AG04450 (cell line): ENCODE data around the gene ZBTB49. TPM values are rescaled to one million over a fixed set of nuclear protein-coding genes. Genes with fewer than 3 reads are reported as not detected.

Experiments
- CTCF ChIA-PET: fragments of 300-600, 350-600 bp; formaldehyde crosslinking; extraction: SDS; loops from one replicate; lab custom pipeline; 2022; ENCODE audit warnings: antibody characterized with exemption, inconsistent platforms; lab: Charles Lee
- POLR2A ChIA-PET: fragments of 350-600 bp; formaldehyde crosslinking; extraction: SDS; loops from one replicate; lab custom pipeline; 2021; ENCODE audit warnings: antibody characterized with exemption, inconsistent platforms; lab: Yijun Ruan, JAX
- DNase-seq: peaks from one replicate; pipeline ENCODE4 v3.0.0-alpha.2; 2011; ENCODE audit warnings: low read depth, low spot score
- H3K27ac ChIP-seq: one replicate; pipeline ENCODE4 v1.5.1; 2012; ENCODE audit warnings: low read depth, low read length, control low read depth
- H3K27me3 ChIP-seq: one replicate; pipeline ENCODE4 v1.6.0; 2012; ENCODE audit warnings: low read length; ENCODE audit not compliant: control insufficient read depth, insufficient read depth
- H3K4me3 ChIP-seq: 2 replicates; pipeline ENCODE4 v1.5.1; 2011; ENCODE audit warnings: mild to moderate bottlenecking, low read depth, low read length, control low read depth
- H3K9me3 ChIP-seq: 2 replicates; pipeline ENCODE4 v1.5.1; 2012; ENCODE audit warnings: low read length; ENCODE audit not compliant: control insufficient read depth, insufficient read depth
- polyA plus RNA-seq: library from polyadenylated mRNA; depleted of rRNA; stranded (reverse); fragments of >200 nt; gene quantifications from 2 replicates; pipeline ENCODE4 v1.2.3, GENCODE V29; 2011
- TF ChIP-seq, protein P1 (sequence below): IDR thresholded peaks from 2 replicates; pipeline ENCODE4 v1.5.1; 2011; ENCODE audit warnings: low read depth, low read length, control low read depth, inconsistent platforms

The ZBTB49 gene
- polyA plus RNA-seq, 1 experiment = 3.9 TPM

DNA sequence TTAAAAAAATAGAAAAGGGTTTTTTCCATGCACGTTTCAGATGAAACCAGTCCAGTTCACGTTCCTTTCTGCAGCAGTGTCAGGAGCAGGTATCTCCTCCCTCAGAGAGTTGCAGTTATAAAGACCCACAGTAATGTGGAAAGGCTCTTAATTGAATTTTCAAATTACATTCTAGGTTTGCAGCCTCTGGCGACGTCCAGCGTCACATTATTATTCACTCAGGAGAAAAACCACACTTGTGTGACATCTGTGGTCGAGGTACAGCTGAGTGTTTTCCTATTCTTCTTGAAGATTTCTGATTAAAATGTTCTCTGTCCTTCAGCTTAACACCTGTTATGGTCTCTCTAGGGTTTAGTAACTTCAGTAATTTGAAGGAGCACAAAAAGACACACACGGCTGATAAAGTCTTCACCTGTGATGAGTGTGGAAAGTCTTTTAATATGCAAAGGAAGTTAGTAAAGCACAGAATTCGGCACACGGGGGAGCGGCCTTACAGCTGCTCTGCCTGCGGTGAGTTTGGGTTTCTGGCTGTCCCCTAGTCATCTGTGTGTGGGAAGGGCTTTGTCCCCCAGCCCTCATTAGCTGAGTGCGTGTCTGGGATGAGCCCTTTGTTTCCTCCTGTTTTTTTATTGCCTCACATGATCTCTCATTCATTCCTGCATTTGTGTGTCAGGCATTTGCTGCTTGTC is 25.6 kb downstream of the ZBTB49 start:
- CTCF ChIA-PET = no interaction called here
- H3K4me3 ChIP-seq = no peak overlapping the region
- TF ChIP-seq, protein P1, sequence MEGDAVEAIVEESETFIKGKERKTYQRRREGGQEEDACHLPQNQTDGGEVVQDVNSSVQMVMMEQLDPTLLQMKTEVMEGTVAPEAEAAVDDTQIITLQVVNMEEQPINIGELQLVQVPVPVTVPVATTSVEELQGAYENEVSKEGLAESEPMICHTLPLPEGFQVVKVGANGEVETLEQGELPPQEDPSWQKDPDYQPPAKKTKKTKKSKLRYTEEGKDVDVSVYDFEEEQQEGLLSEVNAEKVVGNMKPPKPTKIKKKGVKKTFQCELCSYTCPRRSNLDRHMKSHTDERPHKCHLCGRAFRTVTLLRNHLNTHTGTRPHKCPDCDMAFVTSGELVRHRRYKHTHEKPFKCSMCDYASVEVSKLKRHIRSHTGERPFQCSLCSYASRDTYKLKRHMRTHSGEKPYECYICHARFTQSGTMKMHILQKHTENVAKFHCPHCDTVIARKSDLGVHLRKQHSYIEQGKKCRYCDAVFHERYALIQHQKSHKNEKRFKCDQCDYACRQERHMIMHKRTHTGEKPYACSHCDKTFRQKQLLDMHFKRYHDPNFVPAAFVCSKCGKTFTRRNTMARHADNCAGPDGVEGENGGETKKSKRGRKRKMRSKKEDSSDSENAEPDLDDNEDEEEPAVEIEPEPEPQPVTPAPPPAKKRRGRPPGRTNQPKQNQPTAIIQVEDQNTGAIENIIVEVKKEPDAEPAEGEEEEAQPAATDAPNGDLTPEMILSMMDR = no peak
- no peak overlapping the region for H3K27ac ChIP-seq
- no peaks in the 10 kb centered on the region for H3K9me3 ChIP-seq
- no peak for DNase-seq
- H3K27me3 ChIP-seq = no peaks in the 10 kb centered on the region
- POLR2A ChIA-PET = no interaction called here

DNA sequence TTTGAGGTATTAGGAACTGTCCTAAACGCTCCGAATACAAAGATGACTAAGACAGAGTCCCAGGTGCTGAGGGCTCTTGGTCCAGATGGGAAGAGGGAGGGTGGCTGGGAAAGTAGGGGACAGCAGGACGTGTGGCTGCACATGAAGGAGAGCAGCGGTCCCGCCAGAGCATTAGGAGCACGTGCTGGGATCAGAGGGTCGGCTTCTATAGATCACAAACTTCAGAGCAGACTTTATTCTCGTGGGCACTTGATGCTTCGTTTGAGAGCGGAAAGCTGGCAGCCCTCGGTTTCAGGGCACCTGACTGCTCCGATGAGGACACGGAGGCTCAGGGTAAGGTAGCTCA is 26.1 kb downstream of the ZBTB49 start:
- POLR2A ChIA-PET = no interaction called here
- Histone ChIP-seq H3K9me3 (no peaks in the 10 kb centered on the region), H3K27me3 (no peaks in the 10 kb centered on the region), H3K27ac (no peak overlapping the region), H3K4me3 (no peak overlapping the region)
- DNase-seq = no peak
- CTCF ChIA-PET = no interaction called here
- TF ChIP-seq, protein P1 = no peak

DNA sequence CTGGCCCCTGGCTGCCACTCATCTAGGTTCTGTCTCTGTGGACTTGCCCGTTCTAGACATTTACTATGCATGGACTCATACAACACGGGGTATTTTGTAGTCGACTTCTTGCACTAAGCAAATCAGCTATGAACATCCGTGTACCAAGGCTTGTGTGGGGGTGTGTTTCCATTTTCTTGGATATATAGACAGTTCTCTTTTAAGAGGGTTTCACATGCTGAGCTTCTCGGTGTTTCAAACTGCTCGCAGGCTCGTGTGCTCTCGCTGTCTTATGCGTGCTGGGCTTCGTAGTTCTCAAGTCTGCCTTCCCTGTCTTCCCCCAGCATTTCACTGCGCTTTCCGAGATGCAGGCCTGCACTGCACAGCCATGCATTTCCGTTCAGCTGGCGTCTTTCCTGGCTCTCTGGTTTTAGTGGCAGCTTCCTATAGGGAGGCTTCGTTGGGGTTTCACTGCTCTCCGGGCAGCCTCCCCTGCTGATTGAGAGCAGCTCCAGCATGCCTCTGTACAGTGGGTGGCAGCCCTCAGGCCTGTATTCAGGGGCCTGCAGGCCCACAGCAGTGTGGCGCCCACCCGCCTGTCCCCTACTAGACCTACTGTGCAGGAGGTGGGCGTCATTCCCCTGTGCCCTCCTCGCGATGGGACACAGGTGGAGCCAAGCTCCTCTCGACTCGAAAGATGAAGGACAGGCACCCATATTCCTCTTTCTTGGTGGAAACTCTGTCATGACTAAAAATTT is 27.6 kb downstream of the ZBTB49 start:
- Histone ChIP-seq H3K27me3 (no peaks in the 10 kb centered on the region), H3K9me3 (no peaks in the 10 kb centered on the region), H3K27ac (no peak overlapping the region), H3K4me3 (no peak overlapping the region)
- TF ChIP-seq, protein P1 = no peak
- DNase-seq = no peak
- ChIA-PET POLR2A (no interaction called here), CTCF (interaction anchor here (2.0 kb wide), 1 partner anchor 17 kb away, joined by 5 read pairs; no protein-coding TSS in a partner anchor)

DNA sequence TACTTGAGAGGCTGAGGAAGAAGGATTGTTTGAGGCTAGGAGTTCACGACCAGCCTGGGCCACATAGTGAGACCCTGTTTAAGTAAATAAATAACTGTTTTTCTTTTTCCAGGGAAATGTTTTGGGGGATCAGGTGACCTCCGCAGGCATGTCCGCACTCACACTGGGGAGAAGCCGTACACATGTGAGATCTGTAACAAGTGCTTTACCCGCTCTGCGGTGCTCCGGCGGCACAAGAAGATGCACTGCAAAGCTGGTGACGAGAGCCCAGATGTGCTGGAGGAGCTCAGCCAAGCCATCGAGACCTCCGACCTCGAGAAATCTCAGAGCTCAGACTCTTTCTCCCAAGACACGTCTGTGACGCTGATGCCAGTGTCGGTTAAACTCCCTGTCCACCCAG is 30.5 kb downstream of the ZBTB49 start:
- POLR2A ChIA-PET = interaction anchor here (0.6 kb wide), 1 partner anchor 10 kb away, joined by 4 read pairs; no protein-coding TSS in a partner anchor
- no peak for DNase-seq
- TF ChIP-seq, protein P1 = no peak
- Histone ChIP-seq H3K27me3 (no peaks in the 10 kb centered on the region), H3K27ac (no peak overlapping the region), H3K4me3 (no peak overlapping the region), H3K9me3 (no peaks in the 10 kb centered on the region)
- CTCF ChIA-PET = no interaction called here
